ENCODE measurements around the gene UBE2M. TPM values are rescaled to one million over a fixed set of nuclear protein-coding genes. Genes with fewer than 3 reads are reported as not detected.

The UBE2M gene
- total RNA-seq, 5 donors from 2014 or later (not counting 1 experiment from before 2014, with no cell fraction given), result 35.6 to 53.5 (median 48.6) TPM

- peak overlapping the region in 1 of 2 donors; percentile 90 for H3K4me3 ChIP-seq (ENCODE audit: control insufficient read depth in 1 of 2, extremely low read depth in 1 of 2, low read length in 1 of 2)
- ChIA-PET CTCF (no interaction called here), POLR2A (no interaction called here)
- peaks cover 0 to 3% of the 10 kb centered on the region in 2 experiments for H3K27me3 ChIP-seq (replicated peaks in 1 of 2; ENCODE audit: control insufficient read depth in 2 of 2, extremely low read depth in 1 of 2, insufficient read depth in 2 of 2, low read length in 1 of 2)
- Mint-ChIP-seq H3K4me3 (peak overlapping the region; percentile 87 to 97 (median 90)), H3K4me1 (peaks cover 72 to 77% (median 74%) of the 10 kb centered on the region in 3 donors), H3K9me3 (no peaks in the 10 kb centered on the region), H3K36me3 (peaks cover 29% of the 10 kb centered on the region), H3K27ac (peak overlapping the region; percentile 75 to 93), H3K27me3 (no peaks in the 10 kb centered on the region)
- no peak for DNase-seq
- H3K9me3 ChIP-seq, result no peaks in the 10 kb centered on the region
- WGBS (ENCODE audit: insufficient coverage), result 67% methylated on average over 2 of the region's 10 CpGs
- ATAC-seq (replicated peaks in 1 of 4), result no peak
- H3K4me1 ChIP-seq (ENCODE audit: control insufficient read depth in 1 of 2, extremely low read depth in 1 of 2, insufficient read depth in 2 of 2, low read length in 2 of 2), result peaks cover 26 to 71% of the 10 kb centered on the region in 2 experiments
- H3K36me3 ChIP-seq (ENCODE audit: control insufficient read depth in 2 of 2, extremely low read depth in 1 of 2, insufficient read depth in 1 of 2, low read length in 1 of 2), result peaks cover 0 to 30% of the 10 kb centered on the region in 2 donors
- H3K27ac ChIP-seq (ENCODE audit: low read length), result peak overlapping the region; percentile 85
These were observed 1.7 kb downstream of the UBE2M start for GRCh38 chr19:58556622-58557220.

- Histone ChIP-seq H3K36me3 (ENCODE audit: control insufficient read depth in 2 of 2, extremely low read depth in 1 of 2, insufficient read depth in 1 of 2, low read length in 1 of 2) (peaks cover 0 to 37% of the 10 kb centered on the region in 2 donors), H3K27ac (ENCODE audit: low read length) (peak overlapping the region; percentile 96), H3K4me3 (ENCODE audit: control insufficient read depth in 1 of 2, extremely low read depth in 1 of 2, low read length in 1 of 2) (no peak overlapping the region), H3K4me1 (ENCODE audit: control insufficient read depth in 1 of 2, extremely low read depth in 1 of 2, insufficient read depth in 2 of 2, low read length in 2 of 2) (peaks cover 24 to 65% of the 10 kb centered on the region in 2 experiments), H3K27me3 (replicated peaks in 1 of 2; ENCODE audit: control insufficient read depth in 2 of 2, extremely low read depth in 1 of 2, insufficient read depth in 2 of 2, low read length in 1 of 2) (no peaks in the 10 kb centered on the region), H3K9me3 (no peaks in the 10 kb centered on the region)
- Mint-ChIP-seq H3K4me1 (peaks cover 67 to 71% (median 70%) of the 10 kb centered on the region in 3 donors), H3K36me3 (peaks cover 32% of the 10 kb centered on the region), H3K9me3 (no peaks in the 10 kb centered on the region), H3K27ac (peak overlapping the region; percentile 30 to 75), H3K27me3 (no peaks in the 10 kb centered on the region), H3K4me3 (peak overlapping the region; percentile 89 to 97 (median 90))
- POLR2A ChIA-PET, result no interaction called here
- DNase-seq (no peak), ATAC-seq (replicated peaks in 1 of 4) (no peak)
- whole genome bisulfite sequencing (ENCODE audit: insufficient coverage), result 75% methylated on average over 1 of the region's 16 CpGs
- CTCF ChIA-PET, result no interaction called here
These were observed 2.3 kb downstream of the UBE2M start for GRCh38 chr19:58555920-58556621.

DNA sequence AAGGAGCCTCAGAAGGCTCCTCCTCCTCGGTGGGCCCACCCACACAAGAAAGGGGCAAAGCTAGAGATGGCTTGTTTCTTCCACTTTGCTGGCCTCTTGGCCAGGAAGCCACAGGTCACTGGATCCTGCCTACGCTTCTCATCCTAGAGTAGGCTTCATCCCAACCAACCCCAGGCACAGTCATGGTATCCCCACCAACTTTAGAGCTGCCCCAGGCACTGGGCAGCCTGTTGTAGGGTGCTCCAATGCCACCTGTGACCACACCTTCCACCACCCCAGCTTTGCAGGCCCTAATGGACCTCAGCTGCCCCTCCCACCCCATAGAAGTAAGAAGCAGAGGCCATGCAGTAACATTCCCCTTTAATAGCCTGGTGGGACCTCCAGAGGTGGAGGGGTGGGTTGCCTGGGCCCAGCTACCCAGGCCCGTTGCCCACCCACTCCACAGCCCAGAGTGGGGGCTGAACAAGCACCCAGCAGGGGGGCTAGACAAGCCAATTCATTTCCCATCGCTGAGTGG is 3.0 kb downstream of the UBE2M start:
- ATAC-seq (replicated peaks in 1 of 4) (no peak), DNase-seq (no peak)
- Mint-ChIP-seq H3K4me3 (peak overlapping the region; percentile 89 to 97 (median 96)), H3K9me3 (no peaks in the 10 kb centered on the region), H3K36me3 (peaks cover 34% of the 10 kb centered on the region), H3K4me1 (peaks cover 63 to 67% (median 64%) of the 10 kb centered on the region in 3 donors), H3K27me3 (no peaks in the 10 kb centered on the region), H3K27ac (peak overlapping the region; percentile 94 to 96)
- ChIA-PET CTCF (interaction anchor here in 1 of 2 donors (0.8 to 1.1 kb wide), 2 partner anchors 12 to 35 kb away, joined by 3 to 8 read pairs; partner anchors contain the start of genes TRIM28 and ZBTB45), POLR2A (no interaction called here)
- 22% methylated on average over 1 of the region's 4 CpGs for WGBS (ENCODE audit: insufficient coverage)
- peak overlapping the region; percentile 96 for H3K27ac ChIP-seq (ENCODE audit: low read length)
- H3K27me3 ChIP-seq (replicated peaks in 1 of 2; ENCODE audit: control insufficient read depth in 2 of 2, extremely low read depth in 1 of 2, insufficient read depth in 2 of 2, low read length in 1 of 2), result no peaks in the 10 kb centered on the region
- peaks cover 24 to 59% of the 10 kb centered on the region in 2 experiments for H3K4me1 ChIP-seq (ENCODE audit: control insufficient read depth in 1 of 2, extremely low read depth in 1 of 2, insufficient read depth in 2 of 2, low read length in 2 of 2)
- peaks cover 0 to 43% of the 10 kb centered on the region in 2 donors for H3K36me3 ChIP-seq (ENCODE audit: control insufficient read depth in 2 of 2, extremely low read depth in 1 of 2, insufficient read depth in 1 of 2, low read length in 1 of 2)
- no peaks in the 10 kb centered on the region for H3K9me3 ChIP-seq
- peak overlapping the region; percentile 79 to 87 for H3K4me3 ChIP-seq (ENCODE audit: control insufficient read depth in 1 of 2, extremely low read depth in 1 of 2, low read length in 1 of 2)

DNA sequence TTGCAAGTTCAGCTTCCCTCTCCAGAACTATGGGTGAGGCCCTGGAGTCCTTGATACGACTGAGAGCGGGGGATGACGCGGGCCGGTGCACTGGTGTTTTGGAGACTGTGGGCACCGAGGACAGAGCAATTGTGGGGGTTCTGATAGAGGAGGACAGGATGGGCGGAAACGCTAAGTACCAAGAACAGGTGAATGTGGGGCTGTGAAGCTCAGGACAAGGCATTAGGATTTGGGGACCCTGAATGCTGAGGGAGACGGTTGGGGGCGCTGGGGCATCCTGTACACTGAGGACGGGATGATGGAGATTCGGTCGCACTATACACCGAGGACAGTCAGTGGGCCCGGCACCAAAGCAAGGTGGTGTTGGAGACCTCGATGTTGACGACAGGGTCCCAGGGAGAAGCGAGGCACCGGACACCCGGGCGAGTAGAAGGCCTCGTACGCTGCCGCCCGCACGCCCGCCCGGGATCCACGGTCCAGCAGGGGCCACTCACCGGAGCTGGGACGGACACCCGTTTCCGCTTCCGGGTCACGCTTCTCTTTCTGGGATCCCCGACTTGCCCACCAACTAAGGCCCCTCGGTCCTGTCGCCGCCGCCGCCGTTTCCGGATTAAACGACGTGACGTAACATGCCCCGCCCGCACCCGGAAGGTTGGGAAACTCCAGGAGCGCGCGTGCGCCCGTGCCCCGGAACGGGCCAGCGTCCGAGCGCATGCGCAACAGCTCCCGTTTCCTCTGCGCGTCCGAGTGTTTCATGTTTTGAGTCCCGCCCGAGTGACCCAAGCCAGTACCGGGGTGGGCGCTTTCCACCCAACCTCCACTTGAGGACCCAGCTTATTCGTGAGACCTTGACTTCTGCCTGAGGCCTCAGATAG is 3.7 kb downstream of the UBE2M start, which contains the start of gene CHMP2A:
CHMP2A (minus strand) TSS at position 612 of the 875 bp plus-strand sequence. CDS start 893 bp downstream, outside the sequence.
- Mint-ChIP-seq H3K36me3 (peaks cover 38% of the 10 kb centered on the region), H3K4me3 (peak within 1 kb of the TSS; percentile 89 to 97 (median 96)), H3K27ac (peak within 1 kb of the TSS; percentile 94 to 96), H3K4me1 (peaks cover 58 to 61% (median 61%) of the 10 kb centered on the region in 3 donors), H3K9me3 (no peaks in the 10 kb centered on the region), H3K27me3 (no peaks in the 10 kb centered on the region)
- Histone ChIP-seq H3K4me1 (ENCODE audit: control insufficient read depth in 1 of 2, extremely low read depth in 1 of 2, insufficient read depth in 2 of 2, low read length in 2 of 2) (peaks cover 24 to 54% of the 10 kb centered on the region in 2 experiments), H3K9me3 (no peaks in the 10 kb centered on the region), H3K4me3 (ENCODE audit: control insufficient read depth in 1 of 2, extremely low read depth in 1 of 2, low read length in 1 of 2) (peak within 1 kb of the TSS; percentile 79 to 87), H3K27ac (ENCODE audit: low read length) (peak within 1 kb of the TSS; percentile 96), H3K36me3 (ENCODE audit: control insufficient read depth in 2 of 2, extremely low read depth in 1 of 2, insufficient read depth in 1 of 2, low read length in 1 of 2) (peaks cover 5 to 50% of the 10 kb centered on the region in 2 donors), H3K27me3 (replicated peaks in 1 of 2; ENCODE audit: control insufficient read depth in 2 of 2, extremely low read depth in 1 of 2, insufficient read depth in 2 of 2, low read length in 1 of 2) (no peaks in the 10 kb centered on the region)
- ChIA-PET CTCF (interaction anchor here in 1 of 2 donors (0.8 to 1.1 kb wide), 3 partner anchors 11 to 41 kb away, joined by 3 to 8 read pairs (median 3); partner anchors contain the start of genes TRIM28 and ZBTB45), POLR2A (interaction anchor here in 1 of 2 donors (1.1 kb wide), 1 partner anchor 10 kb away, joined by 3 read pairs; no protein-coding TSS in a partner anchor)
- under 1% methylated on average over 61 of the region's 69 CpGs for WGBS (ENCODE audit: insufficient coverage)
- DNase-seq, result peak; percentile 90 to 98 (median 95)
- peak; percentile 39 to 48 (median 40) for ATAC-seq (replicated peaks in 1 of 4)

- Mint-ChIP-seq H3K4me1 (peaks cover 54 to 58% (median 56%) of the 10 kb centered on the region in 3 donors), H3K27ac (peak overlapping the region; percentile 94 to 96), H3K9me3 (no peaks in the 10 kb centered on the region), H3K4me3 (peak overlapping the region; percentile 89 to 97 (median 96)), H3K36me3 (peaks cover 43% of the 10 kb centered on the region), H3K27me3 (no peaks in the 10 kb centered on the region)
- no peak for ATAC-seq (replicated peaks in 1 of 4)
- WGBS (ENCODE audit: insufficient coverage), result 53% methylated on average over 16 of the region's 18 CpGs
- Histone ChIP-seq H3K4me1 (ENCODE audit: control insufficient read depth in 1 of 2, extremely low read depth in 1 of 2, insufficient read depth in 2 of 2, low read length in 2 of 2) (peaks cover 20 to 55% of the 10 kb centered on the region in 2 experiments), H3K4me3 (ENCODE audit: control insufficient read depth in 1 of 2, extremely low read depth in 1 of 2, low read length in 1 of 2) (peak overlapping the region; percentile 79 to 87), H3K27ac (ENCODE audit: low read length) (peak overlapping the region; percentile 96), H3K36me3 (ENCODE audit: control insufficient read depth in 2 of 2, extremely low read depth in 1 of 2, insufficient read depth in 1 of 2, low read length in 1 of 2) (peaks cover 12 to 58% of the 10 kb centered on the region in 2 donors), H3K9me3 (no peaks in the 10 kb centered on the region), H3K27me3 (replicated peaks in 1 of 2; ENCODE audit: control insufficient read depth in 2 of 2, extremely low read depth in 1 of 2, insufficient read depth in 2 of 2, low read length in 1 of 2) (no peaks in the 10 kb centered on the region)
- DNase-seq, result no peak
- CTCF ChIA-PET, result interaction anchor here in 1 of 2 donors (1.0 to 1.6 kb wide), 2 partner anchors 34 to 40 kb away, joined by 3 to 6 read pairs; partner anchors contain the start of gene ZBTB45
- POLR2A ChIA-PET, result interaction anchor here in 1 of 2 donors (0.5 to 1.1 kb wide), 3 partner anchors 9 to 18 kb away, joined by 3 to 6 read pairs (median 4); no protein-coding TSS in a partner anchor
These were observed 4.5 kb downstream of the UBE2M start for GRCh38 chr19:58553799-58554493.
